ENCODE measurements around the gene MORN1. TPM values are rescaled to one million over a fixed set of nuclear protein-coding genes. Genes with fewer than 3 reads are reported as not detected.

MORN1 gene
- polyA plus RNA-seq, 2 donors, result 3.0 to 5.8 TPM

GRCh38 chr1:2415801-2416208, 24.5 kb upstream of the MORN1 start:
- H3K36me3 ChIP-seq (ENCODE audit: control insufficient read depth in 2 of 2, insufficient read depth in 2 of 2, low read length in 1 of 2), result no peaks in the 10 kb centered on the region
- 26 to 32% methylated on average over 19 of the region's 19 CpGs for WGBS, 2 donors
- peaks cover 9 to 26% of the 10 kb centered on the region in 2 donors for H3K4me1 ChIP-seq (ENCODE audit: control insufficient read depth in 2 of 2, insufficient read depth in 2 of 2, low read length in 1 of 2)
- H3K27ac ChIP-seq (ENCODE audit: low read depth in 2 of 2, low read length in 1 of 2), result peak overlapping the region; percentile 78 to 96
- H3K27me3 ChIP-seq (ENCODE audit: control insufficient read depth in 1 of 2, insufficient read depth in 2 of 2, low read length in 2 of 2), result no peaks in the 10 kb centered on the region
- no peaks in the 10 kb centered on the region for H3K9me3 ChIP-seq (ENCODE audit: control insufficient read depth in 2 of 2, insufficient read depth in 1 of 2, low read depth in 1 of 2, low read length in 1 of 2)
- H3K4me3 ChIP-seq (ENCODE audit: low read depth in 1 of 2, low read length in 2 of 2), result peak overlapping the region; percentile 37 to 38

DNA sequence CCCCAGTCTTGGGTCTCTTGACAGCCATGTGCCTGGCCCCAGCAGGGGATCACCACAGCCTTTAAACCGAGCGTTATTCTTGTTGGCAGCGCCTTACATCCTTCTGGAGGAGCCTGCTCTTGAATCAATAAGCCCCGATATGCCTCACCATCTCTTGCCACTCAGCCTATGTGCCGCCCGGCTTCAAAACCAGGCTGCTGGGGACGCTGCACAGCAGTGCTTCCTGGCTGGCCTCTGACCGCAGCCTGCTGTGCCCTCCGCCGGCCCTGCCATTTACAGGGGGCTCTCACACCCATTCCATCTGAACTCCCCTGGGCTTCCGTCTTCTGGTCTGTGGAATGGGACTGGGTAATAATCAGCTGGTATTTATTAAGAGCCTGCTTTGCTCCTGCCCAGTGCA, 24.0 kb upstream of the MORN1 start:
- H3K4me1 ChIP-seq (ENCODE audit: control insufficient read depth in 2 of 2, insufficient read depth in 2 of 2, low read length in 1 of 2), result peaks cover 9 to 26% of the 10 kb centered on the region in 2 donors
- peak overlapping the region; percentile 78 to 96 for H3K27ac ChIP-seq (ENCODE audit: low read depth in 2 of 2, low read length in 1 of 2)
- H3K9me3 ChIP-seq (ENCODE audit: control insufficient read depth in 2 of 2, insufficient read depth in 1 of 2, low read depth in 1 of 2, low read length in 1 of 2), result no peaks in the 10 kb centered on the region
- H3K4me3 ChIP-seq (ENCODE audit: low read depth in 1 of 2, low read length in 2 of 2), result no peak overlapping the region
- WGBS, 2 donors, result 58 to 62% methylated on average over 11 of the region's 11 CpGs
- no peaks in the 10 kb centered on the region for H3K36me3 ChIP-seq (ENCODE audit: control insufficient read depth in 2 of 2, insufficient read depth in 2 of 2, low read length in 1 of 2)
- H3K27me3 ChIP-seq (ENCODE audit: control insufficient read depth in 1 of 2, insufficient read depth in 2 of 2, low read length in 2 of 2), result no peaks in the 10 kb centered on the region

DNA sequence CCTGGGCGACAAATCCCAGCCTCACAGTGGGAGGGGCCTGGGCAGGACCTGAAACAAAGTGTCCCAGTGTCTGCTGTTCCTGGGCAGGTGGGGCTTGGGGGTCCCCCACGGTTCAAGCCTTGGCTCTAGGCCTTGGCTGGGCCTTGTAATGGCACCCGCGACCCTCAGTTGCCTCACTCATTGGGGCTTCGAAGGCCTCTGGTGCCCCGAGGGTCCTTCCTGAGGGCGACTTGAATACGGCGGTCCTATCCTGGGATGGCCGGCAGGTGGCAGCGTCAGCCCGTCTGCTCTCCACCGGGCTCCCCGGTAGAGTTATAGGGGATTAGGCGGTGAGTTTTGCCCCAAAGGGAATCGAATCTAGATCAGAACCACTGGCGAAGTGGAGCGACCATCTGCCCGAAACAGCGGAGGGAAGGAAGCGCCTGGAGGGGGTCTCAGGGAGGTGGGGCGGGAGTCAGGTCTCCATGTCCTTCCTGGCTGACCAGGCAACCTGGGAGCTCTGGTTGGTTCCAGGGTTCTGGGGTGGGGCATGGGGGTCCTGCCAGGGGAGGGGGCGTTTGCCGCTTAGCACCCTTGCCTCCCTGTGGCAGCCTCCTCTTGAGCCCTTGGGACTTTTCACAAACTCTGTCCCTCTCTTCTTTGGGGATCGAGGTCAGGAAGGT, 23.1 kb upstream of the MORN1 start:
- 2 to 4% methylated on average over 25 of the region's 25 CpGs for WGBS, 2 donors
- H3K4me1 ChIP-seq (ENCODE audit: control insufficient read depth in 2 of 2, insufficient read depth in 2 of 2, low read length in 1 of 2), result peaks cover 9 to 26% of the 10 kb centered on the region in 2 donors
- H3K4me3 ChIP-seq (ENCODE audit: low read depth in 1 of 2, low read length in 2 of 2), result no peak overlapping the region
- peak overlapping the region in 1 of 2 donors; percentile 94 for H3K27ac ChIP-seq (ENCODE audit: low read depth in 2 of 2, low read length in 1 of 2)
- H3K27me3 ChIP-seq (ENCODE audit: control insufficient read depth in 1 of 2, insufficient read depth in 2 of 2, low read length in 2 of 2), result no peaks in the 10 kb centered on the region
- peaks cover 0 to 2% of the 10 kb centered on the region in 2 donors for H3K36me3 ChIP-seq (ENCODE audit: control insufficient read depth in 2 of 2, insufficient read depth in 2 of 2, low read length in 1 of 2)
- H3K9me3 ChIP-seq (ENCODE audit: control insufficient read depth in 2 of 2, insufficient read depth in 1 of 2, low read depth in 1 of 2, low read length in 1 of 2), result no peaks in the 10 kb centered on the region

DNA sequence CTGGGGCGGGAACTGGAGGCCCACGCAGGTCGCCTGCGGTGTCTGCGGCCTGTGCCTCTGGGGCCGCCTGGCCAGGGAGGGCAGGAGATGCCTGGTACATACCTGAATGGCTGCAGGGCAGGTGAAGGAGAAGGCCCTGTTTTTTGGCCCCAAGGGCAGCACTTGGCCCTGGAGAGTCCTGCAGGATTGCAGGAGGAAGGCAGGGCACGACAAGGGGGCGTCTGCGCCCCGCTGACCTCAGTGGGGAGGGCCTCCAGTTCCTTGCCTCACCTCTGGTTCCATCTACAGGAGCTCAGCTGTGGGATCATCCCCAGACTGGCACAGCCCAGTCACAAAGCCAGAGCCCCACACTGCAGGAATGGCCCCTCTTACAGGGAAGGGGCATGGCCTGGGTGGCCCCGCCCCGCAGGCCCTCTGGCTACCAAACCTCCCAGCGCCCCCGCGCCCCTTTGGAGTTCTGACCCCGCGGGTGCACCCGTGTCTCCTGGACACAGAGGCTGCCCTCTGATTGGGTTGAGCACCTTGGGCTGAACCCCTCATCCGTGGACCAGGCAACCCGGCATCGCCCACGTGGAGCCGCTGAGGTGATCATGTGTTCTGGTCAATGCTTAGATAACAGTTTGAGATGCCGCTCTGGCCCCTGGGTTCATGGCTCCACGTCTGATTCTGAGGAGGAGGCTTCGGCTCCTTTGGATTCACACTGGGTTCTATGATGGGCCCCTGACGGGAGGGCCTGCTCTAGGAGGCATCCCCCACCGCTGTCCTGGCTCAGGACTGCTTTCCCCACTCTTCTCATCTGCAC, 22.3 kb upstream of the MORN1 start:
- Histone ChIP-seq H3K27me3 (ENCODE audit: control insufficient read depth in 1 of 2, insufficient read depth in 2 of 2, low read length in 2 of 2) (no peaks in the 10 kb centered on the region), H3K4me1 (ENCODE audit: control insufficient read depth in 2 of 2, insufficient read depth in 2 of 2, low read length in 1 of 2) (peaks cover 9 to 26% of the 10 kb centered on the region in 2 donors), H3K4me3 (ENCODE audit: low read depth in 1 of 2, low read length in 2 of 2) (peak overlapping the region; percentile 90 to 94), H3K36me3 (ENCODE audit: control insufficient read depth in 2 of 2, insufficient read depth in 2 of 2, low read length in 1 of 2) (peaks cover 0 to 6% of the 10 kb centered on the region in 2 donors), H3K27ac (ENCODE audit: low read depth in 2 of 2, low read length in 1 of 2) (peak overlapping the region; percentile 87 to 94), H3K9me3 (ENCODE audit: control insufficient read depth in 2 of 2, insufficient read depth in 1 of 2, low read depth in 1 of 2, low read length in 1 of 2) (no peaks in the 10 kb centered on the region)
- WGBS, 2 donors, result 28 to 35% methylated on average over 27 to 28 of the region's 28 CpGs

DNA sequence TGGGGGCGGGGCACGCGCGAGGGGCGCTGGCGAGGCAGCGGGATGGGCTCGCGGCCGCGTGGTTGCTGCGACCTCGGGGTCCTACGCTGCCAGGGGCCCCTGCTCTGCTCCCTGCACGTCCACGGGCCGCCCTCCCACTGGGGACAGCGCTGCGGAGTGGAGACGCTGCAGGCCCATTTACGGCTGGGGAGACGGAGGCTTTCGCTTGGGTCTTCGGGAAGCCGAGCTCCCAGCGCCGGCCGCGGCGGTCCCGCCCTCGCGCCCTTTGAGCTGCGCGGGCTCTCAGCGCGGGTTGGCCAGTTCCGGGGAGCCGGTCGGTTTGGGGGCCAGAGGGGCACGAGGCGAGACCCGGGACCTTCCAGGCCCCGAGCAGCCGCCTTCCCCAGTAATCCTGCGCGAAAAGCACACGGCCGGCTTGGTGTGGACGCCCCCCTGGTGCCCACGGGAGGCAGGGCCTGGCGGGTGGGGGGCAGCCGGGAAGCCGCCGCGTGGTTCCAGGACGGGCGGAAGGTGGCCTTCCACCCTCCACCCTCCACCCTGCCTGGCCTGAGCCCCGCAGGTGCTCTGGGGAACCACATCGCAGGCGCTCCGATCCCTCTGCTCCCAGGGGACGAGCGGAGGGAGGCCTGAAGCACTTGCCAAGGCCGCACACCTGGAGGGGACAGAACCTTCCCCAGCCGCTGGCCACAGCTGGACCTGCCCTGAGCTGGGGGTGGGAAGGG, 21.6 kb upstream of the MORN1 start:
- Histone ChIP-seq H3K9me3 (ENCODE audit: control insufficient read depth in 2 of 2, insufficient read depth in 1 of 2, low read depth in 1 of 2, low read length in 1 of 2) (no peaks in the 10 kb centered on the region), H3K27me3 (ENCODE audit: control insufficient read depth in 1 of 2, insufficient read depth in 2 of 2, low read length in 2 of 2) (no peaks in the 10 kb centered on the region), H3K27ac (ENCODE audit: low read depth in 2 of 2, low read length in 1 of 2) (peak overlapping the region; percentile 87 to 94), H3K4me1 (ENCODE audit: control insufficient read depth in 2 of 2, insufficient read depth in 2 of 2, low read length in 1 of 2) (peaks cover 9 to 26% of the 10 kb centered on the region in 2 donors), H3K36me3 (ENCODE audit: control insufficient read depth in 2 of 2, insufficient read depth in 2 of 2, low read length in 1 of 2) (peaks cover 0 to 12% of the 10 kb centered on the region in 2 donors), H3K4me3 (ENCODE audit: low read depth in 1 of 2, low read length in 2 of 2) (peak overlapping the region; percentile 90 to 94)
- 1% methylated on average over 39 to 66 of the region's 66 CpGs for WGBS, 2 donors

GRCh38 chr1:2412395-2412772, 21.0 kb upstream of the MORN1 start, which contains the start of gene PEX10:
PEX10 (minus strand) TSS chr1:2412564; CDS start chr1:2412502, 62 bp downstream.
- Histone ChIP-seq H3K27ac (ENCODE audit: low read depth in 2 of 2, low read length in 1 of 2) (peak within 1 kb of the TSS; percentile 87 to 94), H3K4me1 (ENCODE audit: control insufficient read depth in 2 of 2, insufficient read depth in 2 of 2, low read length in 1 of 2) (peaks cover 6 to 26% of the 10 kb centered on the region in 2 donors), H3K36me3 (ENCODE audit: control insufficient read depth in 2 of 2, insufficient read depth in 2 of 2, low read length in 1 of 2) (peaks cover 0 to 12% of the 10 kb centered on the region in 2 donors), H3K9me3 (ENCODE audit: control insufficient read depth in 2 of 2, insufficient read depth in 1 of 2, low read depth in 1 of 2, low read length in 1 of 2) (no peaks in the 10 kb centered on the region), H3K27me3 (ENCODE audit: control insufficient read depth in 1 of 2, insufficient read depth in 2 of 2, low read length in 2 of 2) (no peaks in the 10 kb centered on the region), H3K4me3 (ENCODE audit: low read depth in 1 of 2, low read length in 2 of 2) (peak within 1 kb of the TSS; percentile 90 to 94)
- 1 to 2% methylated on average over 37 to 55 of the region's 55 CpGs for WGBS, 2 donors

GRCh38 chr1:2411801-2412394, 20.5 kb upstream of the MORN1 start:
- H3K27me3 ChIP-seq (ENCODE audit: control insufficient read depth in 1 of 2, insufficient read depth in 2 of 2, low read length in 2 of 2), result no peaks in the 10 kb centered on the region
- peaks cover 5 to 25% of the 10 kb centered on the region in 2 donors for H3K4me1 ChIP-seq (ENCODE audit: control insufficient read depth in 2 of 2, insufficient read depth in 2 of 2, low read length in 1 of 2)
- peaks cover 0 to 15% of the 10 kb centered on the region in 2 donors for H3K36me3 ChIP-seq (ENCODE audit: control insufficient read depth in 2 of 2, insufficient read depth in 2 of 2, low read length in 1 of 2)
- H3K27ac ChIP-seq (ENCODE audit: low read depth in 2 of 2, low read length in 1 of 2), result peak overlapping the region; percentile 64 to 82
- 5 to 6% methylated on average over 32 to 38 of the region's 38 CpGs for WGBS, 2 donors
- no peaks in the 10 kb centered on the region for H3K9me3 ChIP-seq (ENCODE audit: control insufficient read depth in 2 of 2, insufficient read depth in 1 of 2, low read depth in 1 of 2, low read length in 1 of 2)
- H3K4me3 ChIP-seq (ENCODE audit: low read depth in 1 of 2, low read length in 2 of 2), result peak overlapping the region; percentile 90 to 94

- peaks cover 2 to 11% of the 10 kb centered on the region in 2 donors for H3K4me1 ChIP-seq (ENCODE audit: control insufficient read depth in 2 of 2, insufficient read depth in 2 of 2, low read length in 1 of 2)
- H3K27ac ChIP-seq (ENCODE audit: low read depth in 2 of 2, low read length in 1 of 2), result no peak overlapping the region
- no peaks in the 10 kb centered on the region for H3K27me3 ChIP-seq (ENCODE audit: control insufficient read depth in 1 of 2, insufficient read depth in 2 of 2, low read length in 2 of 2)
- H3K9me3 ChIP-seq (ENCODE audit: control insufficient read depth in 2 of 2, insufficient read depth in 1 of 2, low read depth in 1 of 2, low read length in 1 of 2), result no peaks in the 10 kb centered on the region
- peaks cover 4 to 35% of the 10 kb centered on the region in 2 donors for H3K36me3 ChIP-seq (ENCODE audit: control insufficient read depth in 2 of 2, insufficient read depth in 2 of 2, low read length in 1 of 2)
- WGBS, 2 donors, result 90 to 91% methylated on average over 12 of the region's 12 CpGs
- H3K4me3 ChIP-seq (ENCODE audit: low read depth in 1 of 2, low read length in 2 of 2), result no peak overlapping the region
Observed at GRCh38 chr1:2409745-2410144, 18.4 kb upstream of the MORN1 start.

DNA sequence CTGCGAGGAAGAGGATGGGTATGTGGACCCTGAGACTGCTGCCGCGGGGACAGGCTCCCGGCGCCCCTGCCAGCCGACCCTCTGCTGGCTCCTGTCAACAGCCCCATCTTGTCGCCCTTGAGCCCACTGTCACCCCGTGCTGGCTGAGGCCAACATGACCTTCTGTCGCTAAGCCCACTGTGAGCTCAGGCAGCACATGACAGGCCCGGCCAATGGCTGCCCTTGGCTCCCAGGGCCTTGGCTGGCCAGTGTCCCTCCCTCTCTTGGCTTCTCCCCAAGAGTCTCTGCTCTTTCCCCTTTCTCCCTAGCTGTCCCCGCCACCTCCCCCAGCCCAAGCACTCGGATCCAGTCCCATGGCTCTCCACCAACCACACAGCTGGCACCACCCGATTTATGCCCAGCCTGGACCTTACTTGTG, 17.5 kb upstream of the MORN1 start:
- Histone ChIP-seq H3K4me1 (ENCODE audit: control insufficient read depth in 2 of 2, insufficient read depth in 2 of 2, low read length in 1 of 2) (peaks cover 0 to 7% of the 10 kb centered on the region in 2 donors), H3K27me3 (ENCODE audit: control insufficient read depth in 1 of 2, insufficient read depth in 2 of 2, low read length in 2 of 2) (no peaks in the 10 kb centered on the region), H3K4me3 (ENCODE audit: low read depth in 1 of 2, low read length in 2 of 2) (no peak overlapping the region), H3K36me3 (ENCODE audit: control insufficient read depth in 2 of 2, insufficient read depth in 2 of 2, low read length in 1 of 2) (peaks cover 4 to 44% of the 10 kb centered on the region in 2 donors), H3K27ac (ENCODE audit: low read depth in 2 of 2, low read length in 1 of 2) (no peak overlapping the region), H3K9me3 (ENCODE audit: control insufficient read depth in 2 of 2, insufficient read depth in 1 of 2, low read depth in 1 of 2, low read length in 1 of 2) (no peaks in the 10 kb centered on the region)
- WGBS, 2 donors, result 86% methylated on average over 13 of the region's 13 CpGs

Measured in esophagus (tissue), 2 donors.